ENCODE data around the gene NMT2. TPM values are rescaled to one million over a fixed set of nuclear protein-coding genes. Genes with fewer than 3 reads are reported as not detected.

The NMT2 gene
- total and polyA plus RNA-seq, 2 of the 4 experiments (the other 2 are of a cell fraction), result 18.7 to 41.0 TPM

- TF ChIP-seq NFE2L2 (IDR thresholded peaks at IDR 0.05; ENCODE audit: low read depth, low read length) (peak; percentile 44; the same call in 1 of the 2 replicates), MXI1 (IDR thresholded peaks at IDR 0.05; ENCODE audit: borderline replicate concordance, low read depth, low read length) (no peak)
- Histone ChIP-seq H3K36me3 (ENCODE audit: control insufficient read depth, insufficient read depth, low read length) (no peaks in the 10 kb centered on the region), H2BK20ac (ENCODE audit: low read depth, low read length) (no peak overlapping the region), H3K4me1 (ENCODE audit: control insufficient read depth, insufficient read depth, low read length) (peaks cover 5% of the 10 kb centered on the region), H2BK15ac (ENCODE audit: low read depth, low read length) (no peak overlapping the region), H2AFZ (replicated peaks; ENCODE audit: low read length, poor library complexity) (no peak overlapping the region), H3K4ac (ENCODE audit: low read depth, low read length) (no peak overlapping the region), H2BK120ac (ENCODE audit: low read depth, low read length) (no peak overlapping the region), H3K4me2 (ENCODE audit: low read depth, low read length) (no peak overlapping the region), H3K9me3 (ENCODE audit: control insufficient read depth, insufficient read depth, low read length) (no peaks in the 10 kb centered on the region), H3K79me1 (ENCODE audit: low read depth in 1 of 2, low read length in 2 of 2) (peaks cover 29 to 64% of the 10 kb centered on the region in 2 experiments), H4K8ac (ENCODE audit: low read depth in 2 of 2, low read length in 2 of 2) (no peak overlapping the region), H4K91ac (ENCODE audit: insufficient read depth, low read depth, low read length) (no peak overlapping the region), H4K5ac (ENCODE audit: low read depth, low read length) (no peak overlapping the region), H2AK9ac (replicated peaks; ENCODE audit: low read depth, low read length, poor library complexity) (no peak overlapping the region), H3K23ac (ENCODE audit: low read depth, low read length) (no peak overlapping the region), H4K20me1 (ENCODE audit: insufficient read depth, low read length) (peaks cover 25% of the 10 kb centered on the region; the same call in 1 of the 2 replicates), H2AK5ac (ENCODE audit: low read depth, low read length) (no peak overlapping the region), H3K18ac (ENCODE audit: low read depth, low read length) (no peak overlapping the region), H3K9ac (ENCODE audit: low read depth, low read length) (no peak overlapping the region), H3K14ac (replicated peaks; ENCODE audit: low read depth, low read length) (no peak overlapping the region), H3K27me3 (ENCODE audit: control insufficient read depth, insufficient read depth, low read length) (no peaks in the 10 kb centered on the region), H2BK5ac (ENCODE audit: low read depth, low read length, poor library complexity, severe bottlenecking) (no peak overlapping the region), H3K56ac (ENCODE audit: extremely low read depth, insufficient read depth, low read length) (no peak overlapping the region), H3K27ac (ENCODE audit: insufficient read depth, low read length) (no peak overlapping the region), H3K9me1 (ENCODE audit: insufficient read depth, low read length) (peaks cover 4% of the 10 kb centered on the region; the same call in 1 of the 2 replicates), H3K4me3 (ENCODE audit: insufficient read depth, low read depth, low read length) (no peak overlapping the region)
- in situ Hi-C loops (cut with MboI; ENCODE audit: low sequenced_read_pairs), result no loop called here
- ChIA-PET CTCF (interaction anchor here (0.5 kb wide), 1 partner anchor 1376 kb away, joined by 4 read pairs; no protein-coding TSS in a partner anchor), POLR2A (ENCODE audit: unreplicated experiment) (no interaction called here)
- intact Hi-C loops (cut with micrococcal nuclease), result no loop called here
- no TSS peak for BruUV-seq (replicated peaks)
- ATAC-seq (ENCODE audit: low read depth), result no peak
- dilution Hi-C loops (cut with HindIII; ENCODE audit: low sequenced_read_pairs, unreplicated experiment), result no loop called here
- no CpG with 5 or more reads among the region's 2 CpGs for WGBS, 2 experiments (ENCODE audit: extremely low coverage in 2 of 2, insufficient read length in 1 of 2)
- DNase-seq, result peak; percentile 16
Measured at GRCh38 chr10:15163253-15163828, 5.2 kb downstream of the NMT2 start.
